ENCODE data around the gene MKRN3.

DNA sequence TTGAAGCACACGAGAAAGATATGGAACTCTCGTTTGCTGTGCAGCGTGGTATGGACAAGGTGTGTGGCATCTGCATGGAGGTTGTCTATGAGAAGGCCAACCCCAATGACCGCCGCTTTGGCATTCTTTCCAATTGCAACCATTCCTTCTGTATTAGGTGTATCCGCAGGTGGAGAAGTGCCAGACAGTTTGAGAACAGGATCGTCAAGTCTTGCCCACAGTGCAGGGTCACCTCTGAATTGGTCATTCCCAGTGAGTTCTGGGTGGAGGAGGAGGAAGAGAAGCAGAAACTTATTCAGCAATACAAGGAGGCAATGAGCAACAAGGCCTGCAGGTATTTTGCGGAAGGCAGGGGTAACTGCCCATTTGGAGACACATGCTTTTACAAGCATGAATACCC lies 1.2 kb downstream of the MKRN3 start:
- TF ChIP-seq, protein P1, sequence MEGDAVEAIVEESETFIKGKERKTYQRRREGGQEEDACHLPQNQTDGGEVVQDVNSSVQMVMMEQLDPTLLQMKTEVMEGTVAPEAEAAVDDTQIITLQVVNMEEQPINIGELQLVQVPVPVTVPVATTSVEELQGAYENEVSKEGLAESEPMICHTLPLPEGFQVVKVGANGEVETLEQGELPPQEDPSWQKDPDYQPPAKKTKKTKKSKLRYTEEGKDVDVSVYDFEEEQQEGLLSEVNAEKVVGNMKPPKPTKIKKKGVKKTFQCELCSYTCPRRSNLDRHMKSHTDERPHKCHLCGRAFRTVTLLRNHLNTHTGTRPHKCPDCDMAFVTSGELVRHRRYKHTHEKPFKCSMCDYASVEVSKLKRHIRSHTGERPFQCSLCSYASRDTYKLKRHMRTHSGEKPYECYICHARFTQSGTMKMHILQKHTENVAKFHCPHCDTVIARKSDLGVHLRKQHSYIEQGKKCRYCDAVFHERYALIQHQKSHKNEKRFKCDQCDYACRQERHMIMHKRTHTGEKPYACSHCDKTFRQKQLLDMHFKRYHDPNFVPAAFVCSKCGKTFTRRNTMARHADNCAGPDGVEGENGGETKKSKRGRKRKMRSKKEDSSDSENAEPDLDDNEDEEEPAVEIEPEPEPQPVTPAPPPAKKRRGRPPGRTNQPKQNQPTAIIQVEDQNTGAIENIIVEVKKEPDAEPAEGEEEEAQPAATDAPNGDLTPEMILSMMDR (IDR thresholded peaks at IDR 0.05; ENCODE audit: insufficient read depth, low read length, poor library complexity, severe bottlenecking), result no peak
- no peak for TF ChIP-seq EZH2phosphoT487 (conservative IDR thresholded peaks at IDR 0.05; ENCODE audit: low read length)

Measured in SU-DHL-6 (cell line).